Left kidney (tissue), 2 donors: ENCODE measurements around the gene DLGAP1. TPM values are rescaled to one million over a fixed set of nuclear protein-coding genes. Genes with fewer than 3 reads are reported as not detected.

Experiments used
- DNase-seq: peaks from one replicate; pipeline ENCODE4 v3.0.0-alpha.2; 2013
- polyA plus RNA-seq: library from polyadenylated mRNA; unstranded; fragments of 120-200 nt; gene quantifications from one replicate; pipeline ENCODE4 v1.2.1, GENCODE V29; 2013; ENCODE audit not compliant: insufficient read length

DLGAP1 gene
- polyA plus RNA-seq, 1 donor: 6.2 TPM

DNA sequence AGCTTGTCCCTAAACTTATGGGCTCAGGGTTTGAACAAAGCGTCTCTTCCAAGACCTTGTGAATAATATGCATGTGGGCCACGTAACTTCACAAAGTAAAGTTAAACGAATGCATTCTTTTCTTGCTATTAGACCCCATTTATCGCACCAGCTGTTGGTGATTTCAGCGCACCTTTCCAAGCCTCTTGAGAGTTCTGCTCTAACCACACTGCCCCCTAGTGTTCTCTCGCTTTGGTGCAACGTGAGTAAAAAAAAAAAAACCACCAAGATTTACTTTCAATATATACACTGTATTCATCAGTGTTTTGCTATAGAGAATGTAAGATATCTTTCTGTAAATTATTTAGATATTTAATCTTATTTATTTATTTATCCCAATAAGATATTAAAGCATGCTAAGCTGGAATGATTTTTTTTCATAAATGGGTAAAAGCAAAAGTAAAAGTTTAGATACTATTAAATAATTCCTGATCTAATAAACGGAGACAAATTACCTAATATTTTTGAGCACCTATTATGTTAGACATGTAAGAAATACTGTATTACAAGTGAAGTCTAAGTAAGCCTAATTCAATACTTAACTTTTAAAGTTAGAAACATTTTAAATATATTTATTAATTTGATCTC lies 459.5 kb downstream of the DLGAP1 start:
- DNase-seq: peak; percentile 85

DNA sequence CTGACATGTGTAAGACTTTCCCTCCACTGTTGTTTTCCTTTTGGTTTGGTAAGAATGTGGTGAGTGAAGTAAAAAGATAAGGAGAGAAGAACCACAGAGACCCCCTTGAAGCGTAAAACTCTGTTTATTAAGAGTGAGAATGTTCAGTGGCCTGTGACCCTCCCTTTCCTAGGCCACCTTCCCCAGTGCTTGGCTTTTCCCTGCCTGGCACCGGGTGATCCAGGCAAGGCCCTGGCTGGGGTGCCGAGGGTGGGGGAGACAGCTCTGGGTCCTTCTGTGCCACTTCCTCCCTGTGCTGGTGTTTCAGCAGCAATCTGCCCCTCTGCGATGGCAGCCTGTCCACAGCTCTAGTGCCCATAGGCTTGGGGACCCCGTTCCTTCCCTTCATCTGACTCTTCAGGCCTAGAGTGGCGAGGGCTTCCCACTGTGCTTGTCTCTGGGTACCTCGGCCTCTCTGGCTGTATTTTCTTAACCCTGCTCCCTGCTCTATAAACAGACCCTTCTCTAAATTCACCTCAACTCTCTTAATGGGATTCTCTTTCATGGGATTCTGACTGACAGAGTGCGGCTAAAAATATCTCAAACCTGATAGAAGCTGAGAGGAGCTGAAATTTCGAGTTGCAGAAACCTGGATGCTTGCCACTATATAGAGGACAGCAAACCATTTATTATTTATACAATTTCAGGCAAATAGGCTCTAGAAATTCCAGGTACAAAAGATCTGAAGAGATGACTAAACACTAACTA lies 461.0 kb downstream of the DLGAP1 start:
- DNase-seq: no peak

DNA sequence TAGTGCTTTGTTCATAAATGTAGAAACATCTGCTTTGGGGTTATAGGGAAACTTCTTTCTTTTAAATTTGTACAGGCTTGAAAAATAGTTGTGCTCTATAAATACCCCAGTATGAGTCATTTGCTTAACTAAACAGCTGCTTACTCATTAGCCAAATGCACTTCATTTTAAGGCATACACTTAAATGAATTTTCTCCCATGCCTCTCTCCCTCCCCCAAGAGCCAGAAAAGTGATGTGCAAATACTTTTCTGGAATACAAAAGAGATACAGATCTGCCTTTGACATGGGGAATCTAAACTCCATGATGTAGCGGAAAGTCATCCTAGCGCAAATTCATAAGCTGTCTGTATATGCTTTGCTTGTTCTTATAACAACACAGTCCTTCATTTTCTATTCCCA lies 469.4 kb downstream of the DLGAP1 start:
- DNase-seq: no peak

DNA sequence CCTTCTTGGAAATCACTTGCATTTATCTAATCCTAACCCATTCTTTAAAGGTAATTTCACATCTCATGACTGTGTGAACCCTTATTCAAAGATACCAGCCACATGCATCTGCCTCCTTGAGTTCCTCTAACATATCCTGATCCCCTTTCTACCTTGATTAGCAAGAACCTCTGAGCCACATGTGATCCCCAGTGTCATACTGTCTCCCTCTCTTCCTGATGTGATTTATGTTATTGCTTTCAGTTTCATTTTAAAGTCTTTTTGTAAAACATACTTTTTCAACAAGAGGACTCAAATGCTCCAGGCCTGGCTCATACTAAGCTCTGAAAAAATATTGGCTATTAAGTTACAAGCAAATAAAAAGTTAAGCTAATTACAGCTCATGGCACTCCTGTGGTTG lies 470.1 kb downstream of the DLGAP1 start:
- DNase-seq: no peak

DNA sequence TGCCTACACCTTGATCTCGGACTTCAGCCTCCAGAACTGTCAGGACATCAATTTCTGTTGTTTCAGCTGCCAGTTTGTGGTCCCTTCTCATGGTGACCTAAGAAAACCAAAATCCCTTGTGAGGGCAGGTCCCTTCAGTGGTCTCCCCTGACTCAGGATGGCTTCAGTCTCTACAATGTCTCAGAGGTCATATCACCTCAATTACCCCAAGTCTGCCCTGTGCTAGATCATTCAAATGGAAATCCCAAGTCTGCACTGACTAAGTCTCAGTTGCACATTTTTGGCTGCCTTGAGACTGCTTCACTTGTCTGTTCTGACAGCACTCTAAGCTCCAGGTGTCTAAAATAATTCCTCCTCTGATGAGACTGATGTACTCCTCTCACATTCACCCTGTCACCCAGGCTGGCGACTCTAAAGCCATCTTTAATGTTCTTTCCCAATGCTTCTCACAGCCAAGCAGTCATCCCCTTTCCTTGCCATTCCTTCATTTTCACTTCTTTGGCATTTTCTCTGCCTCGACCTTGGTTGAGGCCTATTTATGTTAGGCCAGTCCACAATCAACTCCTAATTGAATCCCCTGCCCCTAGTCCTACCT lies 470.8 kb downstream of the DLGAP1 start:
- DNase-seq: no peak

DNA sequence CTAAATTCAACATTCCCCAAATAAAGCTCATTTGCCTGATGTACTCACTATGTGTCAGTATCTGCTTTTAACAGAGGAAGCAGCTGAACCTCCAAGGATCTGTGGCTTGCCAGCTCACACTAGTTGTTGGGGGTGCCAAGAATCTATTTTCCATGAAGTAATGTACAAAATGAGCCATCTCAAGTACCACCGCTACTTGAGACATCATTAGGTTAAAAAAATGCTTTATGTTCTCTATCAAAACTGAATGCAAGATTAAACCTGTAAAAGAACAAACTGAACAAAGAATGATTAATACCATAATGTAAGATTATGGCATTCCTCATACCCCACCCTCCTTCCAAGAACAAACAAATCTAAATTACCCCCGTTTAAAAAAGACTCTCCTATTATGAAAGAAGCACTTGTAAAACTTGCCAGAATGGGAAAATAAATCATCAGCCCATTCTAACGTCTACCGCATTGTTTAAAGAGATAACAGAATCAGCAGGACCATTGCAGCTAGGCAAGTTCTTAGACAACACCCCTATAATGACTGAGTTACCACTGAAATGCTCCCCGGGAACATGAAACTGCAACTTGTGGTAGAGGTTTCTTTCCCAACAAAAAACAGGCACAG lies 471.6 kb downstream of the DLGAP1 start:
- no peak for DNase-seq

DNA sequence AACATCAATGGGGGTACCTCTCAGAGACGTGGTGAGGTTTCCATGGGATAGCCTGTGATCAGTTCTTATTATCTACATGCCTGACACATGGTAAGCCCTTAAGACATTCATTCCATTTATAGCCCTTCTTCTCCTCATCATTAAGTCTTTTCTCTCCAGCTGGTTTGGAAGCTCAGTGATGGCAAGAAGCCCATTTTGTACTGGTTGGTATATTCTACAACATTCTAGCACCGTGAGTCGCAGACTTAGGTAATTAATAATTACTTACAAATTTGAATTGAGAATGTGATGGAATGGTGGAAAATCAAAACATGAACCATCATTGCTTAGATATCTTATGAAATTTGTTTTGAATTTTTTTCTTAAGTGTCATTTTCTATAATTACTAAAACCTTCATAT lies 472.6 kb downstream of the DLGAP1 start:
- no peak for DNase-seq

DNA sequence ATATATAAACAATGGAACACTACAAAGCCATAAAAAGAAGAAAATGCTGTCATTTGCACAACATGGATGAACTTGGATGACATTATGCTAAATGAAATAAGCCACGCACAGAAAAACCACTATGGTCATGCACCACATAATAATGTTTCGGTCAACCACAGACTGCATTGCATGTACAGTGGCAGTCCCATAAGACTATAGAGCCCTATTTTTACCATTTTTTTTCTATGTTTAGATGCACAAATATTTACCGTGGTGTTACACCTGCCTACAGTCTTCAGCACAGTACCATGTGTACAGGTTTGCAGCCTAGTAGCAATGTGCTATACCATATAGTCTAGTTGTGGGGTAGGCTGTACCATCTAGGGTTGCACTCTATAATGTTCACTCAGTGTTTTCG lies 476.1 kb downstream of the DLGAP1 start:
- no peak for DNase-seq

DNA sequence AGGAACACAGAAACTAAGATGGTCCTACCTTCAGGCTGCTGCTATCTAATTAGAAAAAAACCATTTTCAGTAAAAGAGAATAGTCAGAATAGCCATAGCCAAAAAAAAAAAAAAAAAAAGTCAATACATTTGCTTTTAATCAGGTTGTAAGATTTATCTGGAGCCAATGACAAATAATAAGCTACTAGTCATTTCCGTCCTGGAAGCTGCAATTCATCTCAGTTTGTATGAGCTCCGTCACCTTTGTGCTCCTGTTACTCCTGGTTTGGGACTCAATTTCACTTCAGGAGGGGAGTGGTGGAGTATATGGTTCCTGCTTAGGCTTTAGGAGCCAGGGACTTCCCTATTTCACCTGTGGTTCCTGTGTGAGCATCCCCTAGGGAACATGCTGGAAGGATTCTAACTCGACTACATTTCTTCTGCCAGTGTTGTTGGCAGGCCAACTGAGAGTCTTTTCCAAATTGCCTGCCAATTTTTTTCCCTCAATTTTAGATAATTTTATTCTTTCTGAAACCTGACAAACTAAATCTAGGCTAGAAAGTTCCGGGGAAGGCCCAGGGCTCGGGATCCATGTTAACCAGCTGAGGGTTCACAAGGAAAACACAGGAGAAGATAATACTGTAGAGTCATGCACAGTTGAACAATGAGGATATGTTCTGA lies 481.8 kb downstream of the DLGAP1 start:
- no peak for DNase-seq

DNA sequence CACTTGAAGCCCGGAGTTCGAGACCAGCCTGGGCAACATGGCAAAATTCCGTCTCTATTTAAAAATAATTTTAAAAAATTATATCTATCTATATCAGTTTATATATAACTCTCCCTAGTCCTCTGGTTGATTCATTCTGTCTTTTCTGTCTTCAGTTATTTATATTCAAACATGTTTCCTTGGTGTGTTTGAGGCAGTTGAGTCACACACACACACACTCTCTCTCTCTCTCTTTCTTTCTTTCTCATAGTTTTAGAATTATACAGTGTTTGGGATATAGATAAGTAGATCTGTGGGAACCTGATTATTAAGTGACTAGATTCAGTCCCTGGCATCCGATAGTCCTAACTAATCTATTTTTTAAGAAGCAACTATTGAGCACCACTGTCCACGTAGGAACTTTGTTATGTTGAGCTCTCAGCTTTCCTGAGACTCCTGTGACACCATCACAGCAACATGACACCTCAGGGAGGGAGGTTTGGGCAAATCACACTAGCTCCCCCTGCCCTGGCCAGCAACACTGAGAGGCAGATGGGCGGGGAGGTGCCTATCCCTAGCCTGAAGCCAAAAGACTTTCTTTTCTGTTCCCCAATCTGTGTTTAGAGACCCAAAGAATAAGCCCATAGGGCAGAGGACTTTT lies 482.7 kb downstream of the DLGAP1 start:
- DNase-seq: no peak

DNA sequence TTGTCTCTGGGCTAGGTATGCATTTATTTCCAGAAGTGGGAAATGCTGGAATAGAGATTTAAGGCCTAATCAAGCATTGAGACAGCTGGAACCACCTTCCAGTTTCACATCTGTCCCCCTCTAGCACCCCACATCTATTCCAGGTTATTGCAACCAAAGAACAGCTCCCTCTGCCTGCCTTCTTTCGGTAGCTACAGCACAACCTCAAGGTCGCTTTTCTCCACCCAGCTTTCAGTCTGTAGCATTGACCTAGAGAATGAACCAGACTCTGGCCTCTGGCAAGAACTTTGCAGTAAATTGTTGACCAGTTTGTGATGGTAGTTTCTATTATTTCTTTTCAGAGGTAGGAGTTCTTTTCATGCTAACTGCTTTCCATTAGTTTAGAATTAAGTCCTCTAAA lies 484.2 kb downstream of the DLGAP1 start:
- no peak for DNase-seq

DNA sequence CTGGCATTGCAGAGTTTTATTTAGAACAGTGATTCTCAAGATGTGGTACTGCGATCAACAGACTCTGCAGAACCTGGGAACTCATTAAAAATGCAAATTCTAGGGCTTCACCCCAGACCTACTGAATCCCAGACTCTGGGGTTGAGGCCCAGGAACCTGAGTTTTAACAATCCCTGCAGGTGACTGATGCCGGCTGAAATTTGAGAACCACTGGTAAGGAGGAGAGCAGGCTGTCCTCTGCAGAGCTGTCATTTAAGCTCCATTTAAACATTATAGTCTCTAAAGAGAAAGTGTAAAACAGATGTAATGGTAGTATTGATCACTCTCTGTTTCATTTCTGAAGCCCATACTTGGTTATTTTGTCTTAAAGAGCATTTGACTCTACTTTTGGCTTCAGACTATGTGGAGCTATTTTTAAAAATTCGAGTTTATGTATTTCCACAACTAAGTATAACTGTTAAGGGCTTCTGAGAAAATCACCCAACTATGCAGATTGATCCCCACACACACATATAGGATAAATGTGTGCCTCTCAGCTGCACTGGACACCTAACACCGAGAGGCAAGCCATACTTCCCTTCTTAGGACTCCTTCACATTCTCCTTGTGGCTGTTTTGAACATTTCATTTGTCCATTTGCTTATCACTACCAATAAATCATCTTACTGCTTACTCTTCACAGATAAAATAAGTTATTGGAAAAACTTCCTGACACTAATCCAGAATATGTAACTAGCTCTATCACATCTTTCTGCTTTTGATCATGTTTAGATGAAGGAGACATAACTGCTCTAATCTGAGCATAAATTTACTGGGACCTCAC lies 487.5 kb downstream of the DLGAP1 start:
- DNase-seq: no peak

DNA sequence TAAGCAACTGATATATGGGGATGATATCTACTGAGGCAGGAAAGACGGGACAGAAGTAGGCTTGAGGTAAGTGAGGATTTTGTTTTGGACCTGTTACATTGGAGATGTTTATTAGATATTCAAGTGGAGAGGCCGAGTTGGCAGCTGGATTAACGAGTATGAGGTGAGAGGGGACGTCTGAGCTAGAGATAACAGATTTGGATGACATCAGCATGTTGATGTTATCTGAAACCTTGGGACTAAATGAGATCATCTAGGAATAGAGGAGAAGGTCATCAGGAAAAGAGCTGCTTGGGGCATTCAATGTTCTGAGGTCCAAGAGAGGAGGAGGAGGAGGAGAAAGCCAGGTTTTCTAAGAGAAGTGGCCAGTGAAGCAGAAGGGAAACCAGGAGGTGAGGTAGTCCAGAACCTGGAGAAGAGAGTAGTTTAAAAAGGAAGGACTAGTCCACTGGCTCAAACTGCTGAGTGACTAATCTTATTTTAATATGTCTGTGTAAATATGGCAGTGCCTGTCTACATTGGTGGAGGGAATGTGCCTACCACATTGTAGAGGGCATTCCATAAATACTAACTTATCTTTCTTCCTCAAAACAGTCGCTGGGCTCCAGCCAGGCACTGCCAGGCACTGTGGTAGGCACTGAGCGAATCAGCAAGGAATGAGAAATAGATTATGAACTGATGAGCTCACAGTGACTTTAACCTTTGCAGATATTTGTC lies 488.3 kb downstream of the DLGAP1 start:
- no peak for DNase-seq

DNA sequence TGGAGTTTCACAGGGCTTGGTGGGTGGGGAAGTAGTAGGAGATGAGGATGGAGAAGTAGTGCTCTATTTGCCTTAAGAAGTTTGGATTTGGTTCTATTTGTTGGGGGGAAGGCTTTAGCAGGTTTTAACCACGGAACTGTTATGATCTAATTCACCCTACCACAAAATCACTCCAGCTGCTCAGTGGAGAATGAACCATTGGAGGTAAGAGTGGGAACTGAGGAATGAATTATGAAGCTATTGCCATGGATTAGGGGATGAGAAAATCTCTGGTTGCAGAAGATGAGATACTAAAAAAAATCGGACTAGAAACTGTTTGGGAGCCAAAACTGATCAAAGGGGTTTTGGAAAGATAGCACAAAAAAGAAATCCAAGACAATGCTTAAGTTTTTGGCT lies 488.9 kb downstream of the DLGAP1 start:
- DNase-seq: no peak

DNA sequence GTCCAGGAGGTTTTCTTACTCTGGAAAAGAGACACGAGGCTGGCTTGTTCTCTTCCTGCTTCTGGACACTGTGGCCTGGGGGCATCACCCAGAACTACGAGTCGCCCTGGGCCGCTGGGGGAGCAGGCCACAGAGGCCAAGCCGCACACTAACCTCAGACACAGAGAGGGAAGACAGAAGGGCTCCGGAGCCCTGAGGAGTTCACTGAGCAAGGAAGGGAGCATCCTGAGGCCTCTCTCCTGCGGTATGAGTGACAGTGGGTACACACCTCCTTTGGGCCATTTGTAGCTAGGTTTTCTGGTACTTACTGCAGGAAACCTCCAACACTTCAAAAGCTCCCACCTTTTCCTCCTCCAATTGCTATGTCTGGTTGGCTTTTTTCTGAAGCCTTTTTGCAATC lies 494.1 kb downstream of the DLGAP1 start:
- no peak for DNase-seq

DNA sequence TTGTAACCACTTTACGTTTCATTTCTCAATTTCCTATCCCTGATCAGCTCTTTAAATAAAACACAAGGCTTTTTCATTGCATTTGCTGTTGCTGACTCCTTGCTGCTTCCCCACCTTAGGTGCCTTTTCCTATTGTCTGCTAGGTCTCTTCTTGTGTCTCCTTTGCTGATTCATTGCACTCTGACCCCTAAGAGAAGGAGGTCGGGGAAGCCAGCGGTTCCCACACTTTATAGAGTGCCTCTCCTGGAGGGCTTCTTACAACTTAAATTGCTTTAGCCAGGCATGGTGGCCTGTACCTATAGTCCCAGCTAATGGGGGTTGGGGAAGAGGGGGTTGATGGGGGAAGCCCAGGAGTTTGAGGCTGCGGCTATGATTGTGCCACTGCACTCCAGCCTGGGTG lies 495.0 kb downstream of the DLGAP1 start:
- no peak for DNase-seq

DNA sequence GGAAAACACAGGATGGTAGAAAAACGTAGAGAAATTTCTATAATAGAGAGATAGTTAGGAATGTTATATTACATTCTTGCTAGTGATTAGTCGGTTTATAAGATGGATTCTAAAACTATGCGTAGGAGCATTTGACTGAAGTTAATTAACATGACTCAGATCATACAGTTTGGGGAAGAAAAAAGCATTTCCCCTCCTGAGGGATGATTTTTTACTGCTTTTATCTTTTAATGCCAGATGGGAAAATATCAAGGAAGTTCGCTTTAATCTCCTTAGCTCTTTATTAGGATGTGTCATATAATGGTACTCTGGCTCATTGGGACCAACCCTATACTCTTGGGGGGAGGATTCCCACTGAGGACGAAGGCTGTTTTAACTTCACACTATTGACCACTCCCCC lies 503.1 kb downstream of the DLGAP1 start:
- DNase-seq: no peak

DNA sequence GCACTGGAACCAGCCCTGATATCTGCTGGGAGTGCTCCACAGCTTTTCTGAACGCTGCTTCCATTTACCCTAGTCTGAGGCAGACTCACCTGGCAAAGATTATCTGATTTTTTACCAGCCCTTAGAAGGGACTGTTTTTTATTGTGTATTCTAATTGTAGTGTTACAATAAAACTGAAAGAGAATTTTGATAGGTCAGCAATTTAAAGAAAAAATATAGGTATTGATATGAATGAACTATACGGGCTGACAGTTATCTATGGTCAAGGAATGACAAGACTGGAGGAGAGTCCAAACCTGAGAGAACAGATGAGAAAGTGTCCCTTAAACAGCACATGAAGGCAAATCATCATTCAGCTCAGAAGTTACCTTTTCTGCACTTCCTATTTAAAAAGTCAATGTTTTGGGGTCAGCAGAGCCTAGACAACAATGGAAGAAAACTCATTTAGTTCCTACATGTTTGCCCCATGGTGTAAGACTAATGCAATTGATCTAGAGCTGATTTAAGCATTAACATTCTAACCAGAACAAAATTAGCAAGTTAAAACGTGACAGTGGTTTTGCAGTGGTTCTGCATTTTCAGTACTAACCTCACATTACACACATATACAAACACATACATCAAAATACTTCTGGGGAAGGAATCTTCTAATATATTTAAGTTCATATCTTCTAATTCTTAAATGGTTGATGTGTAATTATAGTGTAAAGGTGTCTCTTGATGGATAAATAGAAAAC lies 504.3 kb downstream of the DLGAP1 start:
- no peak for DNase-seq

DNA sequence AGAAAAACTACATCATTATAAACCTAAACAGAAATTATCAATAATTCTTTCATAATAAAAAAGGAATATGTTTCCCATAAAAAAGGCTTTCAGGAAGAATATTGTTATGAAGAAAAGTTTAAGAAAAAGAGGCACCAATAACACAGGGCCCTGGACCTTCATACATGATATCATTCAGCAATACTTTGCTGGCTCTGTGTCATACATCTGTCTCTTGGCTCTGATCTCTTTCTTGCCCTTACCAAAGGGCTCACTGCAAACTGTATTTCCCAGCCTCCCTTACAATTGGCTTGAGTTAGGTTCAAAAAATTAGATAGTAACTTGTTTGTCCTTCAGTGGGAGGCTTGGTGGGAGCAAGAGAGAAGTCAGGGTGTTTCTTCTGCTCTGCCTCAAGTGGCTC lies 506.1 kb downstream of the DLGAP1 start:
- no peak for DNase-seq

DNA sequence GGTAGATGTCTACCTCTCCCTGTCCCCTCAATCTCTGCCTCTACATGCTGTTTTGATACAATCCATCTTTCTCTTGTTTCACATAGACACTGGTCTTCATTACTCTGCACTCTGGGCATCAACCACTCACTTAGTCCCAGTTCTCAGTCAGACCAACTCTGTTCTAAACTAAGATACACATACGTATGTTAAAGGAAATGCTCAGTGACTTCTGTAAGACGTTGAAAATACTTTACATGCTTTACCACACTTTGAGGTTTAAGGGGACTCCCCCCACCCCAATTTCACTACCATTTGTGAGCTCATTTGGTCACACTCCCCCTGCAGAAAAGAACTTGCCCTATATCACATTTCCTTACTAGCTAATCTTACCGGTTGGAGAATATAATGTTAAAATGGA lies 507.7 kb downstream of the DLGAP1 start:
- no peak for DNase-seq
